ENCODE results near the gene LEF1.

LEF1 gene

DNA sequence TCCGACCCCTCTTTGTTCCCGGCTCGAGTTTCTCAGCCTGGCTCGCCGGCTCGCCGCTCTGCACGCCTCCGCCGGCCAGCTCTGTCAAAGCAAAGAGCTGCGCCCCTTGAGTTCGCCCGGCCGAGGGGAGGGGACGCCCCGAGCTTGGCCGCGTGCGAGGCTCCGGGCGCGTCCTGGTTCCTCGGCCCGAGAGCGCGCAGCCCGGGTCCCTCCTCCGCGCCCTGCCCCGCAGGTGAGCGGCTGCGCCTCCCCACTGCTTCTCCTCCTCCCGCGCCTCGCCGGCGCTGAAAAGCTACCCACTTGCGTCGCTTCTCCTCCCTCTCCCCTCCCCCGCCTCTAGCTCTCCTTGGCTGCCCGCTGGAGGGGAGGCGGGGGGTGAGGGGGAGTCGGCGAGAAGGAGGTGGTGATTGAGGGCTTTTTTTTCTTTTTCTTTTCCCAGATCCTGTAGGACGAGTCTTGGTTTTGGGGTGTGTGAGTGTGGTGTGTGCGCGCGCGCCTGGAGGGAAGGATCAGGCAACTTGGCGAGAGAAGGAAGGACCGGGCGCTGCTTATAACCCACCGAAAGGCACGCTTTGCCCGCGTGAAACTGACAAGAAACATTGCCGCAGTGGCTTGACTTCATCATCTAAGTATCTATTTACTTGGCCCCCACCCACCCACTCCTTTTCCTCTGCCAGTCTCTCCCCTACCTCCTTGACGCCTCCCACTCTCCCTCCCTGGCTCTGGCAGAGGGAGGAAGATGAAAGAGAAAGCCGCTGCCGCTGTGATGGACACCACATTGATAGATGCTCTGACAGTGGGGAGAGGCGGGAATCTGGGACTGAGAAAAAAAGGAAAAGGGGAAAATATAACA, at the start of gene LEF1:
TSS of gene LEF1 (minus strand) at position 262 of the 853 bp plus-strand sequence. CDS start 1,165 bp downstream, outside the sequence.
- peak; percentile 96 for DNase-seq

GRCh38 chr4:108216510-108216909, 47.8 kb upstream of the LEF1 start:
- no peak for DNase-seq

- no peak for DNase-seq
Observed at GRCh38 chr4:108215055-108215454, 46.3 kb upstream of the LEF1 start.

DNA sequence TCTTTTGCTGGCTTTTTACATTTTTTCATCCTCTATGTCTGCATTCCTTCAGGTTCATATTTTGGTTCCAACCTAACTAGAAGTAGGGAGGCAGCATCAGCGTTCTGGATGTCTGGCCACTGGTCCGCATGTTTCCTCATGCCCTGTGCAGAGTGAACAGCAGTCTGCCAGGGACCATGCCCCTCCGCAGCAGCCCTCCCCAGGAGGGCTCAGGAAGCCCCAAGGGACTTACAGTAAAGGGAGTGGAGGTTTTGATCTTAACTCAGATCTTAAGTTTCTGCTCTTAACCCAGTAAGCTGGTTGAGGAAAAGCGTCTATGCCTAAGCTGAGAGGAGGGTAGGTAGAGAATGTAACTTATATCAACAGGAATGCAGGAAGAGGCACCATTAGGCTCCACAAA, 45.0 kb upstream of the LEF1 start:
- no peak for DNase-seq

DNA sequence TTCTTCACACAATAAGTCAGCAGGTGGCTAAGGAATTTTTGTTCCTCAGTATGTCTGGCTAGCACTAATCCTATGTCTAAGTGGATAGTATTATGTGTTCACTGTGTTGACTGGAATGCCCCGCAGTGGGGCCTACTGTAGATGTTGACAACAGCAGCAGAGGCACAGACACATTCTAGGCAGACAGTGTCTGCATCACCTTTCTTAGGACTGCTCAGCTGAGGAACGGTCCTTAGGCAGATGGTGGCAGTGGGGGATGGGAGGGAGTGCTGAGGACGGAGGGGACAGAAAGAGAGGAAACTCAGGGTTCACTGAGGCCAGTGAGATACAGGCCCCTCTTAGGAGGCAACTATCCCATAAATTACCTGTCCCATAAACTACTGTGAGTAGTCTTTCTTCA, 44.6 kb upstream of the LEF1 start:
- DNase-seq: peak; percentile 23

DNA sequence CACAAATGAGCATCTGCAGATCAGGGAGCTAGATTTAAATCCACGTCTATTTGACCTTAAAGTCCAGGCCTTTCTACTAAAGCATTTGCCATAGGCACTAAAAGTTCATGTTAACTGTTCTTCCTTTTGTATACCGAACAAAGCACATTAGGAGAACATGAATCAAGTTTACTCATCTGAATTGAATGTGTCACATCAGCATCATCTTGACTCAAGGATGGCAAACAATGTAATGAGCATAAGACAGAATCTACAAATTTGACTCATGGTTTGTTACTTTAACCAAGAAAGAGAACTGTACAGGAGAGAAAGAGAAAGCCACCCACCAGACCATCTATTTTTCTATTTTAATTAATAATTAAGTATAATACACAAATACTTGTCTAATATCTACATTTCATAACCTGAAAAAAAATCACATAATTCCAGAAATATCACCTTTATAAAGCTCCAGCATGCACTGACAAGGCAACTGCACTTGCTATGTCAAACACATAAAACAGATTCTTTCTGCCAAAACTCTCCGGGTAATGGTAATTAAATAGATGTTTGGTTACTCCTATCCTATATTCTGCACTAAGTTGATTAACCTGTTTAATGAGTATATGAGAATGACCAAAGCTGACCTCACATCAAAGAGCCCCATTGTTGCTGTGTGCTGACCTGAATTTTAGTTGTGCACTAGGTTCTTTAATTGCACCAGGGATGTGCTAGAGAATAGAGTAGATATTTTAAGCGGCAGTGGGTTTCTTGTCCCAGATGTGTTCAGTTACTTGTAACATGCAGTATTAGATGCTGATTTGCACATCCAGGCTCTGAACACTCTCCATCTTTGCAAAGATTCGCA, 42.5 kb upstream of the LEF1 start:
- DNase-seq: peak; percentile 90

DNA sequence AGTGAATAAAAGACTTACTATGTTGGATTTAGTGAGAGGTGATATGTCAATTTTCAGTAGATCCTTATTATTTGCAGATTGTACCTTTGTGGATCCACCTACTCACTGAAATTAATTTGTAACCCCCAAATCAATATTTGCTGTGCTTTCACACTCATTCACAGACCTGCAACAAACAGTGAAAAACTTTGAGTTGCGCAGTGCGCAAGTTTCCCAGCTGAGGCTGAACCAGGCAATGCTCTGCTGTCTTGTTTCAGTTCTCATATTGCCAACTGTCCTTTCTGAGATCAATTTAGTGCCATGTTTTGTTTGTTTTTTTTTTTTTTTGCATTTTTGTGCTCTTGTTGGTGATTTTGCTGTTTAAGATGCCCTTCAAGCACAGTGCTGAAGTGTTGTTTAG, 40.8 kb upstream of the LEF1 start:
- DNase-seq: no peak

DNA sequence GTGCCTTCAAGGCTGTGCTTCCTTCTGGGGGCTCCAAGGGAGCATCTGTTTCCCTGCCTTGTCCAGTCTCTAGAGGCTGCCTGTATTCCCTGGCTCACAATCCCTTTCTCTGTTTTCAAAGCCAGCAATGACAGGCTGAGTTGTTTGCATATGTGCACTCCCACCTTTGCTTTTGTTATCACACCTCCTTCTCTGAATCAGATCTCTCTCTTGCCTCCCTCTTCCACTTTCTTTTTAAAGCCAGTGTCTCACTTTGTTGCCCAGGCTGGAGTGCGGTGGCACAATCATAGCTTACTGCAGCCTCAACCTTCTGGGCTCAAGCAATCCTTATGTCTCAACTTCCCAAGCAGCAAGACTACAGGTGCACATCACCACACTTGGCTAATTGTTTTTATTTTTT, 37.1 kb upstream of the LEF1 start:
- peak; percentile 53 for DNase-seq

DNA sequence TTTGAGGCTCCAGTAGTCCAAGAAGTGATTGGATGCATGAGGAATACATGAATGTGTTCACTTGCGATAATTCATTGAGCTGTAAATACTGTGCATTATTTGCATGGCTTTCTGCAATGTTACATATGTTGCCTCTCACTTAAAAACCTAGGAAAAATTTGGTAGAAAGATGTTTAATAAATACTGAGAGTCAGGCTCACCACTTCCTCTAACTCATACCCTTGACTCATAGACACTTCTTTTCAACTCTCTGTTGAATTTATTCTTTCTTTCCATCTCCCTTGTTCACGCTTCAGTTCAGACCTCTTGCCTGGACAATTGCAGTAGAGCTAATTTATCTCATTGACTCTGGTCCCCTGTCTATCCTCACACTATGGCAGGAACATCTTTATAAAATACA, 35.8 kb upstream of the LEF1 start:
- no peak for DNase-seq

DNA sequence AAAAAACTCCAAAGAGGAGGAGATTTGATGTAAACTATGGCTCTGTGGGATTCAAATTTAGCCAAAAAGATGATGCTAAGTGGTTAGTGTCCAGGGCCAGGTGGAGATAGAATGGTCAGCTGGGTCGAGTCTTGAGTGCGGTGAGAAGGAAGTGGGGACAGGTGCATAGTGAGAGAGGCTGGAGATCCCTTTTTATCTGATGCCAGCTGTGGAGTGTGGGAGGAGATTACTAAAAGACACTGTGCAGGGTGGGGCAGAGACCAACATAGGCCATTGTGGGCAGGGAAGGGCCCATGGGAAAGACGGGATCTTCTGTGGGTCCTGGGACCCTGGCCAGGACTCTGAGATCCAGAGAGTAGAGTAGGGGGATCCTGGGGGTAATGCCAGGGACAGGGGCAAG, 34.6 kb upstream of the LEF1 start:
- DNase-seq: no peak

DNA sequence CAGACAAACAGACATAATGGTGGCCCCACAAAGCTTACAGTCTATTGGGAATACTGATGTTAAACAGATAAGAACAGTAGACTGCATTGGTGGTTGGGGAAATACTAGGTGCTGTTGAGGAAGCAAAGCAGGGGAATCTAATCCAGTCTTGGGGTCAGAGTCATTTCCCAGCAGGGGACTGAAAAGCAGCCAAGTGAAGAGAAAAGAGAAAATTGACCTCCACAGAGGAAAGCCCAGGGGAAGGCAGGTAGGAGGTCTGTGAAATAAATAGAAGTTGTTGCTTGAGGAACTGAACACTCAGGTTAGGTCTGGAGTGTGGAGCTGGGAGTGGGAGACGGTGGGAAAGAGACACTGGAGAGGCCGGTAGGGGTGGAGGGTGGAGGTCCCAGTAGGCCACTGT, 33.0 kb upstream of the LEF1 start:
- peak; percentile 71 for DNase-seq

DNA sequence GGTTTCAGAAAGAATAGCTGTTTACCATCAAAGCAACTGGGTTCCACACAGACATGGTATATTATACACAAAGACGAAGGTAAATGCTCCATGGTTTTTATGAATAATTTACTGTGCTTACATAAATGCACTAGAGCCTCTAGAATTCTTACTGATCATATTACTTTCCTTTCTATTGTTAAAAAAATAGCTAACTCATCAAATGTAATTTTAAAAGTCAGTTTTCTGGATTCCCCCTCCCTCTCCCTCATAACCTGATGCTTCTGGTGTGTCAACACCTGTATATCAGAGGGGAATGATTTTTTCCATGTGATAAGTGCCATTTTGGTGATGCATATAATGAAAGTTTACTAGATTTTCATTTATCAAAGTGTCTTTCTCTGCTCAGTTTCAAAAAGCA, 31.1 kb upstream of the LEF1 start:
- DNase-seq: no peak

DNA sequence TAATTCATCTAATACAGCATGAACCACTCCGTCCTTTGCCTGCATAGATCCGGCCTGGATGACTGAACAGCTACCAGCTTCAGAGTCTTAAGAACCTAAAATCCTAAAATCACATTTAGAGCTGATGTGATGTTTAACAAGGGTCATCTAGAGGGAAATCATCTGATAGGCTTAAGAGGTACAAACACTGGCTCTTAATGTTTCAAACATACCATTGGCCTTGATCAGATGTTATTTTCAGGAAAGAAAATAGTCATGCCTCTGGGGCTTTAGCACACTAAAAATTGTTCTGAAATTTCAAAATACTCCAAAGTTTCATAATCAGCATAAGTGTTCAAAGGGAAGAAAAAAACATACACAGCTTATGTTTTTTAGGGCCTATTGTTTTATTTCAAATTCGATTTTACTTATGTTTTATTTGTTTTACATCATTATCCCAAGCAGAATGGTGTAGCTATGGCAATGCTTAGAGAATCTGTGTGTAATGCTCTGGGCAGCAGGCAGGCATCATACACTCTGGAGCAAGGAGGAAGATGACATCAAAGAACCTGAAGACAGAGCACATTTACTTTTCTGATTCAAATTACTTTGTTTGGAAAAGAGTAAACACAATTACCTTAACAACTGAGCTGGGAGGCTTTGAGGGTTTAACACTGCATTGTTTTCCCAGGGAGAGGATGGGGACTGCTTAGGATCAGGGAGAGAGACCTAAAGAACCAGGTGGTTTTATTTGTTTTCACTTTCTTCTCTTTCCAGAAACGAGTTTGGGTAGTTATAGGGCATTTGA, 25.3 kb upstream of the LEF1 start:
- peak; percentile 89 for DNase-seq

GRCh38 chr4:108192935-108193334, 24.2 kb upstream of the LEF1 start:
- peak; percentile 3 for DNase-seq

DNA sequence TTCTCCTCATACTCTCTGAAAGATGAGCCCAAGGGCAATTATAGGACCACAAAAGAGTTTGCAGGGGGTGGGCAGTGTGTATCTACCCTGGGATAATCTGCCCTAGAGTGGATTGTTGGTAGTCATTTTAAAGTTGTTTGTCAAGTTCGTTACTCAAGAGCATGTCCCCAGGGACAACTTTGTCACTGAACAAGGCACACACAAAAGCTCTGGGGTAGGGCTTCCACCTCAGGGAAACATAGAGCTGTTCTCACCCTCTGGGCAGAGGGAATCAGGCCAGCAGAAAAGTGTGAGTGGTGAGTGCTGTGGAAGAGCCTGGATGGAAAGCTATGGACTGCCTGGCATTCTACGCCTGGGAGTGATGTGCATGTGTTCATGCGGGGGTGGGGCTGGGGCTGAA, 23.3 kb upstream of the LEF1 start:
- peak; percentile 93 for DNase-seq

DNA sequence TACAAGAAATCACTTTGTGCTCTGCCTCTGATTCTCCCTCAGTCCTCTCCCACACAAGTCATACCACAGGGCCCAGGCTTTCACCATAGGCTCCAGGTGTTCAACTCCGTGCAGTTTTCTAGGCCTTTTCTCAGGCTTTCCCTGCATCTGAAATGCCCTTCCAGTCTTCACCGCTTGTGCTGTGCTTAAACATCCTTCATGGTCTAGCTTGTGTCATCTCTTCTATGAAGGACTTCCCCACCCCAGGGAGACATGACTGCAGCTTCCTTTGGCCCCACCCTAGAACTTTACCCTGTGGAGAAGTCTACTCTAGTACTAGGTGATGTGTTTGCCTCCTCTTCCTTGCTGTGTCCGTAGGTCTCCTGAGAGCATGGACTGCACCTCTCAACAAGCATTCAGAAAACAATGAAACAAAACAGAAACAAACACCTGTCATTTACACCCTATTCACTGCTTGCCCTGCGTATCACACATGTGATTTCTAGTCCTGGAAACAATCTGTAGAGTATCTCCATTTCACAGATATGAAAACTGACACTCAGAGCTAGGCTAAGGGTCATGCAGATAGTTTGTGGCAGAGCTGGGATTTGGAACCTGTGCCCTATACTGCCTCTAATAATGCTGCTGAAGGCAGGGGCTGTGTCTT, 22.7 kb upstream of the LEF1 start:
- DNase-seq: peak; percentile 45

DNA sequence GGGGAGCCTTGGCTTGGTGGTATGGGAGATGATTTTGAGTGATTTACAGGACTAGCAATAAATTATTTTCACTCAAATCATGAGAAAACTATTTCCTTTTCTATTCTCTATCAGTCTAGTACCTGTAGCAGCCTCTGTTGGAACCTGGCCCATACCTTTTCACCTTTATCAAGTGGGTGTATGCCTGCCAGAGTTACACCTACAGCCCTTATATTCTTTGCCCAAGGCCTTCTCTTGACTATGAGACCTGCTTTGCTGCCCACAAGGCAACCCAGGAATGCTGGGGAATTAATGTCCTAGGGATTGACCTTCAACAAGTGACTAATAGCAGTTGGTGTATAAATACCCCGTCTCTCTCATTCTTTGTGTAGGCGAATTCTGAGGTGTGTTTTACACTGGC, 20.0 kb upstream of the LEF1 start:
- DNase-seq: no peak

GRCh38 chr4:108185252-108185651, 16.5 kb upstream of the LEF1 start:
- no peak for DNase-seq

GRCh38 chr4:108184453-108185049, 15.8 kb upstream of the LEF1 start:
- peak; percentile 6 for DNase-seq

GRCh38 chr4:108181704-108182103, 13.0 kb upstream of the LEF1 start:
- peak; percentile 2 for DNase-seq

DNA sequence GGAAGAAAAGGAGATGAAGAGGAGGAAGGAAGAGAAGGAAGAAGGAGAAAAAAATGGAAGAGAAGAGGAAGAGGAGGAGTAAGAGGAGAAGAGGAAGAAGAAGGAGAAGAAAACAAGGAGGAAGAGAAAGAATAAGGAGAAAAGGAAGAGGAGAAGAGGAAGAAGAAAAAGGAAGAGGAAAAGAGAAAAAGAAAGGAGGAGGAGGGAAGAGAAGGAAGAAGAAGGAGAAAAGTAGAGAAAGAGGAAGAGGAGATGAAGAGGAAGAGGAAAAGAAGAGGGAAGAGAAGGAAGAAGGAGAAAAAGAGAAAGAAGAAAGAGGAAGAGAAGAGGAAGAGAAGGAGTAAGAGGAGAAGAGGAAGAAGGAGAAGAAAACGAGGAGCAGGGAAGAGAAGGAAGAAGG, 11.8 kb upstream of the LEF1 start:
- DNase-seq: no peak

DNA sequence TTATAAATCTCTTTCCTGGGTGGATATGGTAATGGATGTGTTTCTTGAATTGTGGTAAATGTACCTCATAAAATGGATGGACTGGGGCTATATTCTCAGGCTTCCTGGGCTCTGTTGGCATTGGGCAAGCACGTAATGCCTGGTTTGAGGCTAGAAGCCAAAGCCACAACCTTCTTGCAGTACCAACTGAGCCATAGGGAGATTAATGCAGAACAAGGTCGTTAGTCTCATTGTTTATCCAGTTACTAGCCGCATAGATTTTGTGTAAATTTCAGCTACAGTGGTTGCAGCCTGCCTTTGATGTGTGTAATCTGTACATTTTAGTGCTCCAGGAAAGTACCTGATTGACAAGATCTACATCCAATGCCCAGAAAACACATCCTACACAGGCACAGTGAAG, 7.2 kb upstream of the LEF1 start:
- DNase-seq: no peak
